GM18909 (cell line): ENCODE data around the gene CD226.
"Not testable (repeated sequence)": the region's sequence is repeated elsewhere in the genome, so short reads cannot be mapped to it uniquely, and the experiment has no call there.

Experiments used
- ATAC-seq: cut with Tn5 transposase; IDR thresholded peaks from one replicate; pipeline ENCODE4 v1.9.1; 2021; ENCODE audit warnings: mild to moderate bottlenecking; ENCODE audit not compliant: unreplicated experiment, poor library complexity

CD226 gene

DNA sequence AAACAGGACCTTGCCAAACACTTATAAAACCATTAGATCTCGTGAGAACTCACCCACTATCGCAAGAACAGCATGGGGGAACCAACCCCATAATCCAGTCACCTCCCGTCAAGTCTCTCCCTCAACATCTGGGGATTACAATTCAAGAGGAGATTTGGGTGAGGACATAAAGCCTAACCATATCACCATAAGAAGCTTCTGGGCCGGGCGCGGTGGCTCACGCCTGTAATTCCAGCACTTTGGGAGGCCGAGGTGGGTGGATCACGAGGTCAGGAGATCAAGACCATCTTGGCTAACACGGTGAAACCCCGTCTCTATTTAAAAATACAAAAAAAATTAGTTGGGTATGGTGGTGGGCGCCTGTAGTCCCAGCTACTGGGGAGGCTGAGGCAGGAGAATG, 112.7 kb downstream of the CD226 start:
- not testable (repeated sequence) for ATAC-seq

DNA sequence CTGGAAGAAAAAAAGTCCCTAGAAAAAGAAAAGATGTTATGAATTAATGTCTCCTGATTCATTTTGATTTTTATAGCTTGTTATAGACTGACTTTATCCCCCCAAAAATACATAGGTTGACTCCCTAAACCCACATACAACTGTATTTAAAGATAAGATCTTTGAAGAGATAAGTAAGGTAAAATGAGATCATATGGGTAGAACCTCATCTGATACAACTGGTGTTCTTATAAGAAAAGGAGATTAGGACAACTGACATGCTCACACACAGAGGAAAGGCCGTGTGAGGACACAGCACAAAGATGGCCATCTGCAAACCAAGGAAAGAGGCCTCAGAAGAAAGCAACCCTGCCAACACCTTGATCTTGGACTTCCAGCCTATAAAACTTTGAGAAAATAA, 117.5 kb downstream of the CD226 start:
- no peak for ATAC-seq

DNA sequence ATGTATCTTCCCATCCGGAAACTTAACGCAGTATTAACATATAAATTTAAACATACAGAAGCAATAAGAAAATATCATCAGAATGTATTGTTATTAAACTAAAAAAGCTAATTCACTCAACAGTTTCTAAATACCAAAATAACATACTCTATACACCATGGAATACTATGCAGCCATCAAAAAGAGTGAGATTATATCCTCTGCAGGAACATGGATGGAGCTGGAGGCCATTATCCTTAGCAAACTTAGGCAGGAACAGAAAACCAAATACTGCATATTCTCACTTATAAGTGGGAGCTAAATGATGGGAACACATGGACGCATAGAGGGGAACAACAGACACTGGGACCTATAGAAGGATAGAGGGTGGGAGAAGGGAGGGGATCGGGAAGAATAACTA, 127.1 kb downstream of the CD226 start:
- no peak for ATAC-seq

GRCh38 chr18:69819460-69819859, 128.2 kb downstream of the CD226 start:
- ATAC-seq = no peak

GRCh38 chr18:69817335-69817940, 130.2 kb downstream of the CD226 start:
- ATAC-seq = no peak

DNA sequence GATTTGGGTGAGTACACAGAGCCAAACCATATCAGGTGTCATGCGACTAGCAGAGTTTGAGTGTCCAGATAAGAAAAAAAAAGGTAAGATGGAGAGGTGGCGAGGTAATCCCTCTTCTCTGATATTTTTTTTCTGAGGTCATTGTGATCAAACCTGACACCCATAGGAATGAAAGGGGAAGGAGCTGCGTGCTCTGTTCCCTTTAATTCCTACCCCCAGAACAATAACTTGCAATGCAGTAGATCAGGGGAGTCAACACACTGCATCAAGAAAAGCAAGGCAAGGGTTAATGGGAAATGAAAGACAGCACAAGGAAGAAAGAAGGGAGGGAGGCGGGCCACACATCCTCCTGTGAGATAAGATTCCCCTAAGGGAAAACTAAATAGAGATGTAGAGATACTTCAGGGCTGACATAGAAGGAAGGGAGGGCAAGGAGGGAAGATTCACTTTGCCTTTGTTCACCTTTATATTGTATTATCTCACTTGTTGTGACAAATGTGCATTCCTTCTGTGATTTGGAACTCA, 132.8 kb downstream of the CD226 start:
- no peak for ATAC-seq

DNA sequence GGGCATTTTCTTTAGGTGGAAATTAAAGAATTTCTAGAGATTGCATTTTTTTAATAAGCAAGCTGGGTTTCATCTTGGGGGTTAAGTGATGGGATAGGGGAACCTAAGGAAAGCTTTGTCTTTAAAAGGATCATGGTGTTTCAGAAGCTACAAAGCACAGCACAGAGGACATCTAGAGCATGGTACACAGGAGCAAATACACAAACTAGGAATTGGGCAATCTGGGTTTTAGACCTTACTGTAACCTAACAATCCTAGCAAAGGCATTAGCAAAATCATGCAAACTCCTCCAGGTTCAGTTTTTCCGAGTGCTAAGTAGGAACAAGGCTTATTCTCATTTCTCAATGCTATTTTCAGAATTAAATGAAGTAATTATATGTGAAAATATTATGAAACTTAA, 134.1 kb downstream of the CD226 start:
- ATAC-seq = no peak

- ATAC-seq = no peak
Observed at GRCh38 chr18:69808399-69808798, 139.3 kb downstream of the CD226 start.

DNA sequence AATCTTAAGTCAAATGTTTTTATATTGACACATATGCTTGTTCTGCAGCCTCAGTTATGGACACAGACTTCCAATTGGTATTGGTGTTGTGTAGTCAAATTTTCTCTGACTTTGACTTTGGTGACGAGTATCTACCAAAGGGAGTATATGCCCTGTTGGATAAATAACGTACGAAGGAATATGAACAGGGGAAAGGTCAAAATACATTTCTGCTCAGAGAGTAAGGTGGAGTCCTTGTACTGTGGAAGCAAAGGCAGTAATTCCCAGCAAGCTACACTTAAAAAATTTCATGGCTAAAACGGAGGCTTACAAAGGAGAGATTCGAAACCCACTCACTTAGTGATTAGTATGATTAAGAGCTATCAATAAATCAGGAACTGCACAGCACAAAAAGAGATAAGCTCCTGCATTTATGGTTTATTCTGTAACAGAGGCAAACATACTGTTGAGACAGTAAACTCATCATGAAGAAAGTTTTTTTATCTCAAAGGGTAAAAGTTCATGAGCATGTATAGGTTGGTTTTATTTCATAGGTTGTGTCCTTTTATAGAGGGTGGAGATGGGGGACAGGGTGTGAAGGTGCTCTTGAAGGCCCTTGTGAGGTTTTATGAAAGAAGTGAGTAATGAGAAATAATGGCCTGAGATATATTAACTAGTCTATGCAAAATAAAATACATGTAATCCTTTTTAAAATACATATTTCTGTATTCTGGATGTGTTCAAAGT, 142.7 kb downstream of the CD226 start:
- no peak for ATAC-seq
